ENCODE measurements around the gene DNER. TPM values are rescaled to one million over a fixed set of nuclear protein-coding genes. Genes with fewer than 3 reads are reported as not detected.

DNER gene
- total and polyA plus RNA-seq, 2 of the 13 experiments (the other 11 are each of a cell fraction or from before 2014, with no cell fraction given): not detected

GRCh38 chr2:229703909-229704630, 10.3 kb downstream of the DNER start (continued):
- no peak for TF ChIP-seq SKI (IDR thresholded peaks at IDR 0.05; ENCODE audit: partially characterized antibody)
- no peak for TF ChIP-seq CCDC6 (CRISPR knock-in tag; IDR thresholded peaks at IDR 0.05)
- TF ChIP-seq ATAD3A (CRISPR knock-in tag; IDR thresholded peaks at IDR 0.05): no peak
- TF ChIP-seq NR2F2 (IDR thresholded peaks at IDR 0.05; ENCODE audit: borderline replicate concordance, low read depth): no peak
- TF ChIP-seq FUBP1 (CRISPR knock-in tag; IDR thresholded peaks at IDR 0.05; ENCODE audit: borderline replicate concordance): no peak

GRCh38 chr2:229701716-229702115, 12.6 kb downstream of the DNER start:
- no peak overlapping the region for H2AFZ ChIP-seq (ENCODE audit: low read length)
- H4K20me1 ChIP-seq (ENCODE audit: insufficient read depth, low read length): no peaks in the 10 kb centered on the region
- H3K4me3 ChIP-seq (replicated peaks in 1 of 3; ENCODE audit: insufficient read depth in 1 of 3, low read depth in 2 of 3, low read length in 3 of 3): no peak overlapping the region
- H3K4me2 ChIP-seq (ENCODE audit: low read depth, low read length): no peak overlapping the region
- DNase-seq (ENCODE audit: low spot score) (no peak), FAIRE-seq (no peak), ATAC-seq (no peak)
- H3K27me3 ChIP-seq (ENCODE audit: control insufficient read depth in 1 of 2, insufficient read depth in 2 of 2, low read length in 2 of 2): 0 out of 5 replicates have a peak, but pooled peaks cover 2 to 8% of the 10 kb centered on the region in 2 experiments
- no peaks in the 10 kb centered on the region for H3K9me3 ChIP-seq (ENCODE audit: low read length)
- intact Hi-C loops (cut with micrococcal nuclease; ENCODE audit: unreplicated experiment) (no loop called here), in situ Hi-C loops (cut with HindIII; ENCODE audit: extremely low pct_ligation_motif_present, low pct_unique_long_range_greater_than_20kb) (no loop called here)
- no peaks in the 10 kb centered on the region for H3K36me3 ChIP-seq (replicated peaks in 1 of 2; ENCODE audit: control insufficient read depth in 1 of 2, insufficient read depth in 2 of 2, low read length in 2 of 2)
- no peak overlapping the region for H3K9ac ChIP-seq (ENCODE audit: insufficient read depth, low read depth, low read length)
- ChIA-PET POLR2A (no interaction called here), CTCF (ENCODE audit: low intra/inter-chr PET ratio, low total read pairs) (no interaction called here)
- H3K79me2 ChIP-seq (ENCODE audit: insufficient read depth, low read length): no peaks in the 10 kb centered on the region
- 1% methylated on average over 6 of the region's 6 CpGs for WGBS (ENCODE audit: low lambda C conversion rate)
- no peak overlapping the region for H3K27ac ChIP-seq (ENCODE audit: extremely low read length, insufficient read depth, low read length)
- H3K4me1 ChIP-seq (ENCODE audit: insufficient read depth, low read length): no peaks in the 10 kb centered on the region
- BruUV-seq (replicated peaks): no TSS peak
- TF ChIP-seq BORCS8-MEF2B (CRISPR knock-in tag; IDR thresholded peaks at IDR 0.05) (no peak), TOPORS (CRISPR knock-in tag; IDR thresholded peaks at IDR 0.05) (no peak), SMC3 (IDR thresholded peaks at IDR 0.05; ENCODE audit: low read length) (no peak), DZIP1 (CRISPR knock-in tag; IDR thresholded peaks at IDR 0.05) (no peak), ZNF230 (CRISPR knock-in tag; IDR thresholded peaks at IDR 0.05) (no peak), MED1 (CRISPR knock-in tag; IDR thresholded peaks at IDR 0.05) (no peak), KLF15 (CRISPR knock-in tag; IDR thresholded peaks at IDR 0.05; ENCODE audit: borderline replicate concordance) (no peak), RELA (CRISPR knock-in tag; IDR thresholded peaks at IDR 0.05) (no peak), ZBTB39 (CRISPR knock-in tag; IDR thresholded peaks at IDR 0.05) (no peak), PATZ1 (CRISPR knock-in tag; IDR thresholded peaks at IDR 0.05) (no peak)

Measured in HepG2 (cell line).